Tibial nerve (tissue), 3 donors: ENCODE results near the gene ZNF778.

Source experiments
- CTCF ChIP-seq, 5 experiments: fragments of 200-600 bp in 3 of 5; fragments of 450-650 bp in 2 of 5; sonication (generic) in 3 of 5; IDR thresholded peaks; one replicate each; pipeline ENCODE4 v1.5.1; 2016 to 2019; ENCODE audit warnings: antibody characterized with exemption in 5 of 5, mild to moderate bottlenecking in 3 of 5, moderate library complexity in 2 of 5
- POLR2A ChIP-seq, 2 donors: fragments of 450-650 bp; IDR thresholded peaks; one replicate each; pipeline ENCODE4 v1.6.1; 2017; ENCODE audit warnings: antibody characterized with exemption in 2 of 2, mild to moderate bottlenecking in 2 of 2, moderate library complexity in 2 of 2

GRCh38 chr16:89268585-89268984, 51.1 kb downstream of the ZNF778 start:
- TF ChIP-seq CTCF (IDR thresholded peaks at IDR 0.05) (no peak), POLR2A (IDR thresholded peaks at IDR 0.05) (no peak)
